Stimulated activated CD4-positive, alpha-beta T cell treated with anti-CD3 and anti-CD28 coated beads, TNF-alpha, amount 100 ng/mL, for 48 hours (primary cell): ENCODE results near the gene GDF2.

Experiments
- DNase-seq, 3 donors: peaks; one replicate each; pipeline ENCODE4 v3.0.0-alpha.2; 2020; ENCODE audit warnings: low read depth in 3 of 3

Gene GDF2

DNA sequence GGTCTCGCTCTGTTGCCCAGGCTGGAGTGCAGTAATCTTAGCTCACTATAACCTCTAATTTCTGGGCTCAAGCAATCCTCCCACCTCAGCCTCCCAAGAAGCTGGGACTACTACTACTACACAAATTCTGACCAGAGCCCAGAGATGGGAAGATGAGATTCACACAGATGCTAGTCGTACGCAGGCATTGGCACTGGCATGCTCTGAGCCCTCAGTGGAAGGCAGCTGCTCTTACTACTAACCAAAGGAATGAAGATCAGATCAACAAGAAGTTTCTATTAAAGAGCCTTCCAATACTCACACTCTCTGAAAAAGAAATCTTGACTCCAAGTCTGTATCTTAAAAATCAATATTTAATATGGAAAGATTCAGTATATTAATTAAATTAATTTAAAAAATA, 10.7 kb downstream of the GDF2 start:
- DNase-seq: no peak

DNA sequence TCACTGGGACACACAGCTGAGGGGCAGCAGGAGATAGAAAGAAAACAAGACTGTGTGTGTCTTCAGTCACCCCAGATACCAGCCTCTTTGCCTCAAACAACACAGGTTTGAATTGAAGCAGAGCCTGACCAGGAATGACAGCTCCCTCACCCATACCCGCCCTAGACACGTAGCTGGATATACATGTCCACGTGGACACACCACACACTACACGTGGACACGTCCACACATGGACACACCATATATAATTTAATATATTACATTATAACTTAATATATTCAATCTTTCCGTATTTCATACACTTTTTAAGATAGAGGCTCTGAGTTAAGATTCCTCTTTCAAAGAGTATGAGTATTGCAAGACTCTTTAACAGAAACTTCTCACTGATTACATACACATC, 11.3 kb downstream of the GDF2 start:
- no peak for DNase-seq

DNA sequence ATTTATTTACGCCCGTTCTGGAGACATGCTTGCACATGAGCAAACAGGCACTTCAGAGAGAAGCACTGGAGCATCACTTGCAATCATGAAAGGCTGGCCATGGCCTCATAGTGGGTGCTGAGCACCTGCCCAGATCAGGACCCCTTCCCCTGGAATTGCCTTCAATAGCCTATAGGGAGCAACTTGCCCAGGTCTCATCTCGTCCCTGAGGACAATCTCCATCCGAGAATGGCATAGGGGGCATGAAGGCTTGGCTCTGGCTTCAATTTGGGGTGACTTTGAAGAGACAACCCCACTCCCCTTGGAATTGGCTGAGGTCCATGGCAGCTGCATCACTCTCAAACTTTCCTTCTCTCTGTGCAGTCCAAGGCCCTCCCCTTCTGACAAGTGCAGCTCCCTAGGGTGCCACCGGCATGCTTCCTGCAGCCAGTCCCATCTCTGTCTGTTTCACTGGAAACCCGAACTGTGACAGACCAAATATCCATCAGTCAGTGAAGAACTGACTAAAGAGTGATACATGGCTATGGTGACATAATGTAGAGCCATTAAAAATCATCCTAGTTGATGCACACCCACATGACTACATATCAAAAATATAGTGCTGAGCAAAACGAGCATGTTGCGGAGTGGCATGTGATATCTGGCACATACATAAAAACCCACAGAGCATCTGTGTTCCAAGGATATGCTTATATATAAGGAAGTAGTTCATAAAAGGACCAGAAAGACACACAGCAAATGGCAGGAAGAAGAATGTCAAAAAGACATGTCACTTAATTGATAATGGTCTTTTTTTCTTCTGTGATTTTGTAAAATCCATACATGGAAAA, 12.4 kb downstream of the GDF2 start:
- DNase-seq: no peak

DNA sequence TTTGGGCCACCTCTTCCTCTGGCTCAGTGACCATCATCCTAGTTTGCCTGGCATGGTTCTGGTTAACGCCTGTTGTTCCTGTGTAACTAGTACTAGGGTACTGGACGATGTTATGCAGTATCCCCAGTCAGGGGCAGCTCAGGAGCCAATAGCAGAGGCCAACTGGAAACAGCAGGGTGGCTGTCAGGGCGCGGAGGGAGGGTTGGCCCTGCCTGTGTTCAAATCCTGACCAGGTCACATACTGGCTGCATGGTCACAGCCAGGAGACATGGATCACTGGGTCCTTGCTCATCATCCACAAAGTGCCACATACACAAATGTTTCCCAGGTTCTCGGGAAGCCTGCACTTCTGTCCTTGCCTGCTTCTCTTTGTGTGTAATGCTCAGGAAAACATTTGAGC, 13.7 kb downstream of the GDF2 start:
- no peak for DNase-seq

DNA sequence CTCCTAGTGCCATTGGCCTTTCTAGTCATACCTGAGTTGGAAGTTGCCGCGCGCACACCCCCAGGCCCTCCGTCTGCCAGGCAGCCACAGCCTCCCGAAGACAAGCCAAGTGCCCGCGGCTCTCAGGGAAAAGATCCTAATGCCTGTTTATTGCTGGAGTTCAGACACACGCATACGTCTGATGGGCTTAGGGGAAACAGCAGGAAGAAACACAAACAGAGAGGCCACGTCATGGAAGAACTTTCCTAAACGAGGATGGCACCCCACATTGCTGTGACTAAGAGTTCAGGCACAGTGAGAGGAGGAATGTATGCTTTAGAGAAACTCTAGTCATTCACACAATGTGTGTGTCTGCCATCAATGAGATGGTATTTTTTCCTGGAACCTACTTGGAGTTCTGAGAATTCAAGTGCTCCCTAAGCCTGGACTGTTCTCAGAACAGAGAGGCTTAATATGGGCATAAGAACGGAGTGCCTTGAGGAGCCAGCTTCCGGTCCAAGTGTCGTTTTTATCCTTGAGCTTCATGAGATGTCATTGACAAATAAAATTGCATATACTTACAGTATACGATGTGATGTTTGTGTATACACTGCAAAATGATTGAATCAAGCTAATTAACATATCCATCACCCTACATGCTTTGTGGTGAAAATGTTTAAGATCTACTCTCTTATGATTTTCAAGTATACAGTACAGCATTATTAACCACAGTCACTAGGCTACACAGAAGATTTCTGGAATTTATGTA, 14.3 kb downstream of the GDF2 start:
- DNase-seq: no peak

DNA sequence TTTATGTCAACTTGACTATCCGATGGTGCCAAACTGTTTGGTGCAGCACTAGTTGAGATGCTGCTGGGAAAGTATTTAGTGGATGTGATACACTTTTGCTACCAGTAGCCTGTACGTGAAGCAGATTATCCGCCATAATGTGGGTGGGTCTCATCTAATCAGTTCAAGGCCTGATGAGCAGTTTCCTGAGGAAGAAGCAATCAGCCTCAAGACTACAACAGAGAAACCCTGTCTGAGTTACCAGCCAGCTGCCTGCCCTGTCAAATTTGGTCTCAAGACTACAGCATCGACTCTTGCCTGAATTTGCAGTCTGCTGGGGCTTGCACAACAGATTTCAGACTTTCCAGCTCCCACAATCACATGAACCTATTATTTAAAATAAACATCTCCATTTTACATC, 15.1 kb downstream of the GDF2 start:
- no peak for DNase-seq

DNA sequence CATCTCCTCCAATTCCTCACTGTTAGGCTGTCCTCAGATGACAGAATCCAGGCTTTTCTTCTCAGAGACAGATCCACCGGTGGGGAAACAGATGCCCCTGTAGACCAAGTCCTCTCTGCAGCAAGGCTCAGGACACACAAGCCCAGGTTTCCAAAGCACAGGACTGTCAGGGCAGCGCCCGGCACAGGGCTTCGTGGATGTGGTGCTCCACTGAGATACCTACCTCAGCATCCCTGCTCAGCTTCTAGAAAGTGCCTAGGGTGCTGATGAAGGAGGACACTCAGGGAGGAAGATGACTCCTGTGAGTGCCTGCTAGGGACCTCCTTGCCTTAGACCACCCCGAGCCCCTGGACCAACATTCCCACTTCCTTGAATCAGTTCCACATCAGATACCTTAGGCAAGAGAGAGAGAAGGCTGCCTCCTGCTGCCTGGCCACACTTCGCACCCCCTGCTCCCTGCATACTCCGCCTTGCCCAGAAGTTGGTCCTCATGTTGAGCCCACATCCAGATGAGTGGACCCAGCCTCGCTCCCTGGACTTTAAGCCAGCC, 17.0 kb downstream of the GDF2 start:
- DNase-seq: no peak

DNA sequence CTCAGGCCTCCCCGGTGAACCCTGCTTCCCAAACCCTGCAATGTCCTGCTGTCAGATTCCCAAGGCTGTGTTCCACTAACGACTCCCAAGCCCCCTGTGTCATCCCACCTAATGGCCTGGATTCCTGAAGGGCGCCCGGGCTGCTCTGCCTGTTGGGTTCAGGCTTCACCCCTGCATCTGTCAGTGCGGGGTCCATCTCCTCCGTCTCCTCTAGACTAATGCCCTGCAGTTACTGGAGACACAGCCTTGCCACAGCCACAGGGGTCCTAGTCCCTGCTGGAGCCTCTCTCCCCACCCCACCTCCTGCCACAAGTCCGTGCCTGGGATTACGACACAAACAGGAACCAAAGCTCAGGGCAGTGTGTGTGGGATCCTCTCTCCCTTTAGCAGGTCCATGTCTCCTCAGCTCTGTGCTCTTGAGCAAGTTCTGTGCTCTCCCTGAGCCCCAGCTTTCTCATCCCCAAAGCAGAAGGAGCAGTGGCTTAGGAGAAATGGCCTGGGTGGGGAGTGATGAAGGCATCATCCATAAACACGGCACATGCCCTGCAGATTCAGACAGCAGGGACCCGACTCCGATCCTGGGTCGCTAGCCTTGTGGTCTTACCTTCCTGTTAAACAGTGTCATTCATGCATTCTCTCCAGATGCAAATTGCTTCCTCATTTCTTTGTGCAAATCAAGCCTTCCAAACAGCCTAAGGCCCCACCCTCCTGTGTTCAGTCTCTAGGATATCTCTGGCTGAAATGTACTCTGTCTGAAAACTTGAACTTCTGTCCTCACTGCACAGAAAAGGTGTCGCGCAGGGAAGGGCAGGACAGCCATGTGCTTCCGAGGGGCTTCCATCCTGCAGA, 17.7 kb downstream of the GDF2 start:
- no peak for DNase-seq

DNA sequence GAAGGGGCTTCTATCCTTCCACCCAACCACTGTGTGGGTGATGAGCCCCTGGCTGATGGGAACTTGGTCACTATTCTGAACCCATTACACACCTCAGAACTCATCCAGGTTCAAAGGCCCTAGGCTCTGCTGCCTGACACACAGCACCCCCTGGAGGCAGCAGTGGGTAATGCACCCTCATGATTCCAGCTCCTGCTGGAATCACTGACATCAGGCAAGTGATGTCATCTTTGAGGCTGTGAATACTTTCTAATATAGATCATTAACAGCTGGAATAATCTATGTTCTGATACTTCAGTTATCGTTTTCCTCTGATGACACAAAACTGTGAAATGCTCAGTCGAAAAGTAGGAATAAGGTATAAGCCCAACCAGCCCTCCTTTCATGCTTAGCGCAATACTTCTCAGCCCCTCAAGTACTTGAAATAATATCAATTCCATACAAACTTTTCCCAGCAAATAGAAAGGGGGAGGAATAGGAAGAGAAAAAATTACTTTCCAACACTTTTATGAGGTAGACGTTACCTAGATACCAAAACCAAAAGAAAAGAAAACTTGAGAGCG, 18.4 kb downstream of the GDF2 start:
- DNase-seq: peak; percentile 27 to 69 (median 67)

DNA sequence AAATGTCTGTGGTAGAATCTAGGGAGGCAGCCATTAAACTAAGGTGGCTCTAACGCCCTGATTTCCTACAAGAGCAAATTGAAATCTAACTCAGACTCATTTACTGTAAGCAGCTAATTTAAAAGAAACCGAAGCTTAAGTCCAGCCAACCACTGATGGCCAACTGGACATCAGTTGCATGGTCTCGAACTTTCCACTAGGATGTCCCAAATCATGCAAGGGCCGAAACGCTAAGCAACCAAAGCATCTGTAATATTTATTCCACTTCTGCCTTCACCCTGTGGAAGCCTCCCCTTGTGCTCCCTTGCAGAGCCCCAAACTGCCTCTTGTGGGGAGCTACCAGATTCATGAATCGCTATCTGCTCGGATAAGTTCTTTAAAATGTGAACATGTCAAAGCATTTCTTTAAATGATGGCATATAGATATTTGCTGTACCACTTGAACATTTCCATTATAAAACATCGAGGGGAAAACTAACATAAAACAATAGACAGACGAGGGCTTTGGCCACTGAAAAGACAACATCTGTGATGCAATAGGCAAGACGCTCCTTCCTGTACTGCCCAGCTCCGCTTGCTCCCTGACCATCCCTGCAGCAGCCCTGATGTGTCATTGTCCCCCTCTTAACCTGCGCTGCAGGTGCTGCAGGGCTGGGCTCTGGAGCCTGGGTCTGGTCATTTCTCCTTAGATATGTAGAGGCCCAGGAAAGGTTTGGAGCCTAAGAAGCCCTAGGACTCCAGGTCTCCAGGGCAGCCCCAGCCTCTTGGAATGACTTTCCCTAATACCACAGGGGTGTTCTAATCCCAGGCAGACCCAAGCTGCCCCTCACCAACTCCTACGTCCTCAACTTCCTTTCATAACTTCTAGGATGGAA, 23.0 kb downstream of the GDF2 start:
- no peak for DNase-seq

DNA sequence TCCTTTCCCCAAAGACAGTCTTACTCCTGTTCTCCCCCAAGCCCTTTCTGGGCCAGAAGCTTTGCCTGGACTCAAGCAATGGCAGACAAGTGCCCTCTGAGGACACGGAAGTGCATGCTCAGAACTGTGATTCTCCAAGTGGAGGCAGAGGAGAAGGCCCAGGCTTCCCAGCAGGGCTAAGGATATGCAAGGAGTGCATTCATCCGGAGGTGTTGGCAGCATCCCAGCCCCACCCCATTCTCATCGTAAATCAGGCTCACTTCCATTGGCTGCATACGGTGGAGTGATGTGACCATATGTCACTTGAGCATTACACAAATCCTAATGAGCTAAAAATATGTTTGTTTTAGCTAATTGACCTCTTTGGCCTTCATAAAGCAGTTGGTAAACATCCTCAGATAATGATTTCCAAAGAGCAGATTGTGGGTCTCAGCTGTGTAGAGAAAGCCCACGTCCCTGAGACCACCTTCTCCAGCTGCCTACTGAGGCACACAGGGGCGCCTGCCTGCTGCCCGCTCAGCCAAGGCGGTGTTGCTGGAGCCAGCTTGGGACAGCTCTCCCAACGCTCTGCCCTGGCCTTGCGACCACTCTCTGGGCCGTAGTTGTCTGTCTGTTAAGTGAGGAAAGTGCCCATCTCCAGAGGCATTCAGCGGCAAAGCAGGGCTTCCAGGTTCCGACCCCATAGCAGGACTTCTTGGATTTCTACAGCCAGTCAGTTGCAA, 24.5 kb downstream of the GDF2 start:
- DNase-seq: no peak

DNA sequence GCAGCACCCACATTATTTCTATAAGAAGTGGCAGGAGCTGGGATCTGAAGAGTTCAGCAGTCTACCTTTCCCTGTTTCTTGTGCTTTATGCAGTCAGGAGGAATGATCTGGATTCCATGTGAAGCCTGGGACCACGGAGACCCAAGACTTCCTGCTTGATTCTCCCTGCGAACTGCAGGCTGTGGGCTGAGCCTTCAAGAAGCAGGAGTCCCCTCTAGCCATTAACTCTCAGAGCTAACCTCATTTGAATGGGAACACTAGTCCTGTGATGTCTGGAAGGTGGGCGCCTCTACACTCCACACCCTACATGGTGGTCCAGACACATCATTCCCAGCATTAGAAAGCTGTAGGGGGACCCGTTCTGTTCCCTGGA, 25.0 kb downstream of the GDF2 start:
- DNase-seq: no peak

DNA sequence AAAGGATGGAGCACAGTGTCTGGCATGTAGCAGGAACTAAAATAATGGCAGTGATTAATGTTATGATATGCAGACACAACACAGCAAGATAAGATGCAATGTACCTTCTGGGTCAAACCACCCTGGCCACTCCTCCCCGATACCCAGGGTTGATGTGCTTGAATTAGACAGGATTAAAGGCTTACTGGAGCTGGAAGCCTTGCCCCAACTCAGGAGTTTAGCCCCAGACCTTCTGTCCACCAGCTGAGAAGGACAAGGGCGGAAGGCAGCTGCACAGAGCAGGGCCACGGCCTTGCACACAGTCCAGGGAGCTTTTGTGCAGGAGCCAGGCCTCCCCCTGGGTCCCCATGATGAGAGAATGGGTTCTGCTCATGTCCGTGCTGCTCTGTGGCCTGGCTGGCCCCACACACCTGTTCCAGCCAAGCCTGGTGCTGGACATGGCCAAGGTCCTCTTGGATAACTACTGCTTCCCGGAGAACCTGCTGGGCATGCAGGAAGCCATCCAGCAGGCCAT, 25.9 kb downstream of the GDF2 start, which contains the start of gene RBP3:
TSS of gene RBP3 (plus strand) at position 226 of the 514 bp plus-strand sequence. CDS start at position 348, 122 bp downstream.
- no peak for DNase-seq

DNA sequence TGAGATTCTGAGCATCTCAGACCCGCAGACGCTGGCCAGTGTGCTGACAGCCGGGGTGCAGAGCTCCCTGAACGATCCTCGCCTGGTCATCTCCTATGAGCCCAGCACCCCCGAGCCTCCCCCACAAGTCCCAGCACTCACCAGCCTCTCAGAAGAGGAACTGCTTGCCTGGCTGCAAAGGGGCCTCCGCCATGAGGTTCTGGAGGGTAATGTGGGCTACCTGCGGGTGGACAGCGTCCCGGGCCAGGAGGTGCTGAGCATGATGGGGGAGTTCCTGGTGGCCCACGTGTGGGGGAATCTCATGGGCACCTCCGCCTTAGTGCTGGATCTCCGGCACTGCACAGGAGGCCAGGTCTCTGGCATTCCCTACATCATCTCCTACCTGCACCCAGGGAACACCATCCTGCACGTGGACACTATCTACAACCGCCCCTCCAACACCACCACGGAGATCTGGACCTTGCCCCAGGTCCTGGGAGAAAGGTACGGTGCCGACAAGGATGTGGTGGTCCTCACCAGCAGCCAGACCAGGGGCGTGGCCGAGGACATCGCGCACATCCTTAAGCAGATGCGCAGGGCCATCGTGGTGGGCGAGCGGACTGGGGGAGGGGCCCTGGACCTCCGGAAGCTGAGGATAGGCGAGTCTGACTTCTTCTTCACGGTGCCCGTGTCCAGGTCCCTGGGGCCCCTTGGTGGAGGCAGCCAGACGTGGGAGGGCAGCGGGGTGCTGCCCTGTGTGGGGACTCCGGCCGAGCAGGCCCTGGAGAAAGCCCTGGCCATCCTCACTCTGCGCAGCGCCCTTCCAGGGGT, 26.6 kb downstream of the GDF2 start:
- no peak for DNase-seq

DNA sequence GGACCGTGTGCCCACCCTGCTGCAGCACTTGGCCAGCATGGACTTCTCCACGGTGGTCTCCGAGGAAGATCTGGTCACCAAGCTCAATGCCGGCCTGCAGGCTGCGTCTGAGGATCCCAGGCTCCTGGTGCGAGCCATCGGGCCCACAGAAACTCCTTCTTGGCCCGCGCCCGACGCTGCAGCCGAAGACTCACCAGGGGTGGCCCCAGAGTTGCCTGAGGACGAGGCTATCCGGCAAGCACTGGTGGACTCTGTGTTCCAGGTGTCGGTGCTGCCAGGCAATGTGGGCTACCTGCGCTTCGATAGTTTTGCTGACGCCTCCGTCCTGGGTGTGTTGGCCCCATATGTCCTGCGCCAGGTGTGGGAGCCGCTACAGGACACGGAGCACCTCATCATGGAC, 27.3 kb downstream of the GDF2 start:
- DNase-seq: no peak

DNA sequence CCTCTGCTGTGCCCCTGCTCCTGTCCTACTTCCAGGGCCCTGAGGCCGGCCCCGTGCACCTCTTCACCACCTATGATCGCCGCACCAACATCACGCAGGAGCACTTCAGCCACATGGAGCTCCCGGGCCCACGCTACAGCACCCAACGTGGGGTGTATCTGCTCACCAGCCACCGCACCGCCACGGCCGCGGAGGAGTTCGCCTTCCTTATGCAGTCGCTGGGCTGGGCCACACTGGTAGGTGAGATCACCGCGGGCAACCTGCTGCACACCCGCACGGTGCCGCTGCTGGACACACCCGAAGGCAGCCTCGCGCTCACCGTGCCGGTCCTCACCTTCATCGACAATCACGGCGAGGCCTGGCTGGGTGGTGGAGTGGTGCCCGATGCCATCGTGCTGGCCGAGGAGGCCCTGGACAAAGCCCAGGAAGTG, 27.7 kb downstream of the GDF2 start:
- no peak for DNase-seq

DNA sequence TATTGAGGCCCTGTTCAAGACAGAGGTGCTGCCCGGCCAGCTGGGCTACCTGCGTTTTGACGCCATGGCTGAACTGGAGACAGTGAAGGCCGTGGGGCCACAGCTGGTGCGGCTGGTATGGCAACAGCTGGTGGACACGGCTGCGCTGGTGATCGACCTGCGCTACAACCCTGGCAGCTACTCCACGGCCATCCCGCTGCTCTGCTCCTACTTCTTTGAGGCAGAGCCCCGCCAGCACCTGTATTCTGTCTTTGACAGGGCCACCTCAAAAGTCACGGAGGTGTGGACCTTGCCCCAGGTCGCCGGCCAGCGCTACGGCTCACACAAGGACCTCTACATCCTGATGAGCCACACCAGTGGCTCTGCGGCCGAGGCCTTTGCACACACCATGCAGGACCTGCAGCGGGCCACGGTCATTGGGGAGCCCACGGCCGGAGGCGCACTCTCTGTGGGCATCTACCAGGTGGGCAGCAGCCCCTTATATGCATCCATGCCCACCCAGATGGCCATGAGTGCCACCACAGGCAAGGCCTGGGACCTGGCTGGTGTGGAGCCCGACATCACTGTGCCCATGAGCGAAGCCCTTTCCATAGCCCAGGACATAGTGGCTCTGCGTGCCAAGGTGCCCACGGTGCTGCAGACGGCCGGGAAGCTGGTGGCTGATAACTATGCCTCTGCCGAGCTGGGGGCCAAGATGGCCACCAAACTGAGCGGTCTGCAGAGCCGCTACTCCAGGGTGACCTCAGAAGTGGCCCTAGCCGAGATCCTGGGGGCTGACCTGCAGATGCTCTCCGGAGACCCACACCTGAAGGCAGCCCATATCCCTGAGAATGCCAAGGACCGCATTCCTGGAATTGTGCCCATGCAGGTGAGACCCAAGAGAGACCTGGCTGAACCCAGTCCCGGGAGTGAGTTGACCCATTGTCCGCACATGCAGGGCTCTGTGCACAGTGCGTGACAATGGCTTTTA, 28.7 kb downstream of the GDF2 start:
- no peak for DNase-seq
